GM23338 (cell line): ENCODE results near the gene SPATA25.

Source experiments
- CREB1 ChIP-seq: fragments of 250-450 bp; sonication (Bioruptor Pico); IDR thresholded peaks from 2 replicates; pipeline ENCODE4 v1.5.0; 2020; ENCODE audit warnings: low read depth, mild to moderate bottlenecking, moderate library complexity
- CTCF ChIP-seq, 2 experiments: fragments of 200-600 bp in 1 of 2; sonication (generic) in 1 of 2; conservative IDR thresholded peaks; 2 replicates each; pipeline versions ENCODE4 v1.5.1 to v1.6.1; 2016 to 2017; ENCODE audit warnings: antibody characterized with exemption in 2 of 2, low read depth in 2 of 2, mild to moderate bottlenecking in 2 of 2, moderate library complexity in 1 of 2
- ETS1 ChIP-seq: IDR thresholded peaks from 2 replicates; pipeline ENCODE4 v1.6.1; 2016; ENCODE audit warnings: antibody characterized with exemption
- EZH2 ChIP-seq: fragments of 200-600 bp; sonication (generic); IDR thresholded peaks from one replicate; pipeline ENCODE4 v1.8.0; 2017; ENCODE audit warnings: antibody characterized with exemption, mild to moderate bottlenecking, low read depth; ENCODE audit not compliant: unreplicated experiment
- EZH2phosphoT487 ChIP-seq: fragments of 200-600 bp; sonication (generic); IDR thresholded peaks from one replicate; pipeline ENCODE4 v1.8.1; 2018; ENCODE audit warnings: antibody characterized with exemption; ENCODE audit not compliant: unreplicated experiment
- JUNB ChIP-seq: IDR thresholded peaks from one replicate; pipeline ENCODE4 v1.6.1; 2016; ENCODE audit warnings: antibody characterized with exemption; ENCODE audit not compliant: unreplicated experiment
- POLR2AphosphoS5 ChIP-seq: IDR thresholded peaks from 2 replicates; pipeline ENCODE4 v1.6.1; 2016; ENCODE audit warnings: antibody characterized with exemption, low read depth
- REST ChIP-seq: IDR thresholded peaks from one replicate; pipeline ENCODE4 v1.6.1; 2018; ENCODE audit warnings: antibody characterized with exemption; ENCODE audit not compliant: unreplicated experiment

GRCh38 chr20:45857114-45857881 is 30.1 kb downstream of the SPATA25 start, which contains the start of the genes ACOT8 and ZSWIM3:
- no peak for TF ChIP-seq CTCF (conservative IDR thresholded peaks at IDR 0.05; ENCODE audit: low read depth in 2 of 2)
- no peak for TF ChIP-seq REST
- no peak for TF ChIP-seq JUNB
- no peak for TF ChIP-seq ETS1
- no peak for TF ChIP-seq EZH2phosphoT487
- TF ChIP-seq EZH2 = no peak
- peak; percentile 82 for TF ChIP-seq CREB1 (CRISPR knock-in tag)
- peak; percentile 73 for TF ChIP-seq POLR2AphosphoS5
